Lower leg skin (tissue), 4 donors: ENCODE measurements around the gene KLK13. TPM values are rescaled to one million over a fixed set of nuclear protein-coding genes. Genes with fewer than 3 reads are reported as not detected.

Experiments
- DNase-seq, 2 donors: peaks; one replicate each; pipeline ENCODE4 v3.0.0-alpha.2; 2019; ENCODE audit warnings: low spot score in 2 of 2
- H3K4me3 ChIP-seq: fragments of 200-600 bp; sonication (generic); 2 replicates; pipeline ENCODE4 v1.5.1; 2017; ENCODE audit warnings: mild to moderate bottlenecking, low read depth; ENCODE audit not compliant: poor library complexity, severe bottlenecking
- CTCF ChIP-seq, 3 donors: fragments of 450-650 bp; IDR thresholded peaks; one replicate each; pipeline ENCODE4 v1.5.1; 2016; ENCODE audit warnings: antibody characterized with exemption in 3 of 3, mild to moderate bottlenecking in 3 of 3, moderate library complexity in 2 of 3
- POLR2A ChIP-seq, 2 donors: fragments of 450-650 bp; IDR thresholded peaks; one replicate each; pipeline ENCODE4 v1.6.1; 2016 to 2017; ENCODE audit warnings: antibody characterized with exemption in 2 of 2, mild to moderate bottlenecking in 1 of 2, moderate library complexity in 1 of 2
- WGBS, 2 donors: methylation state at CpG; one replicate each; pipeline ENCODE4 v1.1.5; 2018; 5-methylcytosine and 5-hydroxymethylcytosine counted together
- intact Hi-C: fragments of 100-400 bp; cut with DNase I; formaldehyde crosslinking; loops from one replicate; pipeline ENCODE4 v1.15.0; 2023; ENCODE audit warnings: low total_unique reads
- total RNA-seq, 4 donors: library from RNA; depleted of rRNA; stranded (reverse); fragments of >200 nt; gene quantifications; one replicate each; pipeline ENCODE4 v1.1.0, GENCODE V29; 2016

Gene KLK13
- total RNA-seq, 4 donors from 2014 or later: 8.6 to 39.1 (median 9.5) TPM

GRCh38 chr19:51031880-51032225 is 33.0 kb downstream of the KLK13 start:
- TF ChIP-seq CTCF (IDR thresholded peaks at IDR 0.05) (no peak), POLR2A (IDR thresholded peaks at IDR 0.05) (no peak)
- H3K4me3 ChIP-seq: no peak overlapping the region
- intact Hi-C loops: no loop called here
- no peak for DNase-seq
- WGBS, 2 donors: 90 to 92% methylated on average over 11 to 28 of the region's 28 CpGs

DNA sequence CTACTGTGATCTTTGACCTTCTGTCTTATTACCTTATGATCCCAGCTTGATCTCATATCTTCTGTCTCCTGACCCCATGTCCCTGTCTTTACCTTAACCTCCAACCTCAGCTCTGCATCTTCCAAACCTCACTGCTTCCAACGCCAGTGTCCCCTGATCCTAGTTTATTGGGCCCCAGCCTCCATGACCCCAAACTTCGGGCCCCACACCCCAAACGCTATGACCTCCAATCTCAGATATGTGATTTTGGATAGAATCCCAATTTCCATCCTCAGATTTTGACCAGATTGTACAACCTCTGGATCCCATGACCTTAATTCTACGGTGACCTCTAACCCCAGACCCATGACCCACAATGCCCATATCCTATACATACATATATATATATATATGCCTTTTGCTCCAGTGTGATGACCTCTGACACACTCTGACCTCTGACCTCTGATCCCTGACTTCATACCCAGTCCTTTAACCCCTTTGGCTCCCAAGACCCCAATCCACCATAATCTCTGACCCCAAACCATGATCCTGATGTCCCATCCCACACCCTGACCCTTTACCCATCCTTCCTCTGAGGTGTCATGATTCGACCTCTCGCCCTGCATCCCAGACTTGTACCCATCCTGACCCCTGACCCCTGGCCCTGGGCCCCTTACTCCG is 33.5 kb downstream of the KLK13 start:
- no peak for DNase-seq
- intact Hi-C loops: no loop called here
- WGBS, 2 donors: 82 to 89% methylated on average over 7 of the region's 7 CpGs
- no peak overlapping the region for H3K4me3 ChIP-seq
- TF ChIP-seq CTCF (IDR thresholded peaks at IDR 0.05) (no peak), POLR2A (IDR thresholded peaks at IDR 0.05) (no peak)

GRCh38 chr19:51030631-51031030 is 34.3 kb downstream of the KLK13 start:
- 76 to 83% methylated on average over 13 of the region's 13 CpGs for WGBS, 2 donors
- H3K4me3 ChIP-seq: no peak overlapping the region
- intact Hi-C loops: no loop called here
- no peak for TF ChIP-seq CTCF (IDR thresholded peaks at IDR 0.05)
- DNase-seq: no peak

DNA sequence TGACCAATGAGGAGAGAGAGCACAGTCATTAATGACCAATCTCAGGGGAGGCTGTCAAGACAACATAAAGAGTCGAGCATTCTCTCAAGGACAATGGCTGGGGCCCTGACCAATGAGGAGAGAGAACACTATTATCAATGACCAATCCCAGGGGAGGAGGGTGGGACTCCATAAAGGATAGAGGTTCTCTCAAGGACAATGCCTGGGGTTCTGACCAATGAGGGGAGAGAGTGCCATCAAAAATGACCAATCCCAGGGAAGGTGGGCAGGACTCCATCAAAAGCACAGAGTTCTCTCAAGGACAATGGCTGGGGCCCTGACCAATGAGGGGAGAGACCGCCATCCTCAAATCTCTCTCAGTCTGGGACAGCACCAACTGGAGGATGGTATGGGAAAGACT is 35.2 kb downstream of the KLK13 start:
- intact Hi-C loops: no loop called here
- no peak for TF ChIP-seq CTCF (IDR thresholded peaks at IDR 0.05)
- no peak for TF ChIP-seq POLR2A (IDR thresholded peaks at IDR 0.05)
- no peak for DNase-seq
- H3K4me3 ChIP-seq: no peak overlapping the region
- 83 to 93% methylated on average over 2 of the region's 2 CpGs for WGBS, 2 donors

GRCh38 chr19:51027873-51028272 is 37.0 kb downstream of the KLK13 start:
- intact Hi-C loops: no loop called here
- H3K4me3 ChIP-seq: no peak overlapping the region
- TF ChIP-seq CTCF (IDR thresholded peaks at IDR 0.05) (no peak), POLR2A (IDR thresholded peaks at IDR 0.05) (no peak)
- WGBS, 2 donors: 34 to 39% methylated on average over 5 of the region's 5 CpGs
- DNase-seq: no peak
